Stimulated activated CD4-positive, alpha-beta T cell treated with anti-CD3 and anti-CD28 coated beads, Interleukin-12 subunit alpha, Interleukin-12 subunit beta, amount 100 ng/mL, for 48 hours (primary cell): ENCODE data around the gene DDRGK1.
"Not testable (repeated sequence)": the region's sequence is repeated elsewhere in the genome, so short reads cannot be mapped to it uniquely, and the experiment has no call there.

ENCODE experiments used
- DNase-seq, 3 donors: peaks; one replicate each; pipeline ENCODE4 v3.0.0-alpha.2; 2020; ENCODE audit warnings: low read depth in 2 of 3, low spot score in 1 of 3

DDRGK1 gene

GRCh38 chr20:3166338-3166912, 38.1 kb downstream of the DDRGK1 start:
- DNase-seq: no peak

- no peak for DNase-seq
These were observed 38.8 kb downstream of the DDRGK1 start for GRCh38 chr20:3165473-3166337.

- DNase-seq: no peak
These were observed 39.6 kb downstream of the DDRGK1 start for GRCh38 chr20:3164763-3165410.

- no peak for DNase-seq
These were observed 40.3 kb downstream of the DDRGK1 start for GRCh38 chr20:3164043-3164762.

- no peak for DNase-seq
These were observed 41.1 kb downstream of the DDRGK1 start for GRCh38 chr20:3163099-3164042.

GRCh38 chr20:3162080-3162611, 42.3 kb downstream of the DDRGK1 start:
- DNase-seq: no peak

GRCh38 chr20:3161316-3162079, 43.0 kb downstream of the DDRGK1 start:
- DNase-seq: no peak

- no peak for DNase-seq
These were observed 44.1 kb downstream of the DDRGK1 start for GRCh38 chr20:3160418-3160817.

- no peak for DNase-seq
These were observed 45.5 kb downstream of the DDRGK1 start for GRCh38 chr20:3158968-3159431.

- DNase-seq: no peak
These were observed 46.7 kb downstream of the DDRGK1 start for GRCh38 chr20:3157817-3158216.

- no peak for DNase-seq
These were observed 47.5 kb downstream of the DDRGK1 start for GRCh38 chr20:3156811-3157619.

- not testable (repeated sequence) for DNase-seq
These were observed 52.3 kb downstream of the DDRGK1 start for GRCh38 chr20:3152057-3152644.

- DNase-seq: no peak
These were observed 53.6 kb downstream of the DDRGK1 start for GRCh38 chr20:3150908-3151307.

- no peak for DNase-seq
These were observed 57.6 kb downstream of the DDRGK1 start for GRCh38 chr20:3146732-3147341.

GRCh38 chr20:3141757-3142156, 62.7 kb downstream of the DDRGK1 start:
- DNase-seq: no peak
